K562 (cell line): ENCODE data around the gene HSD17B13. TPM values are rescaled to one million over a fixed set of nuclear protein-coding genes. Genes with fewer than 3 reads are reported as not detected.

Source experiments
- ATAC-seq: fragments of 200-7000 bp; cut with Tn5 transposase; 3 replicates; pipeline ENCODE4 v1.9.1; 2020; ENCODE audit warnings: moderate library complexity
- BruUV-seq: library from RNA; stranded (reverse); fragments of 400-500 nt; replicated peaks from 2 replicates; lab custom pipeline; 2021; lab: Mats Ljungman, UMichigan
- CTCF ChIA-PET: fragments of 300-600 bp; formaldehyde crosslinking; extraction: SDS; loops from one replicate; lab custom pipeline; 2021; ENCODE audit warnings: low intra/inter-chr PET ratio; lab: Yijun Ruan, JAX
- POLR2A ChIA-PET: fragments of 300-600, 350-650 bp; sonication (Branson Sonifier 250); formaldehyde crosslinking; extraction: SDS; loops from one replicate; lab custom pipeline; 2021; ENCODE audit warnings: antibody characterized with exemption, inconsistent platforms; lab: Yijun Ruan, JAX
- DNase-seq, 4 experiments: peaks; one replicate each; pipeline versions ENCODE4 v3.0.0 to v3.0.0-alpha.2; 2011 to 2018; ENCODE audit warnings: low spot score in 3 of 4, mixed read lengths in 3 of 4; ENCODE audit errors: extremely low read depth in 1 of 4
- FAIRE-seq: peaks from 2 replicates; lab custom pipeline; 2011; peaks lifted over from hg19 to GRCh38; lab: Jason Lieb, UNC
- H2AFZ ChIP-seq: 2 replicates; pipeline ENCODE4 v1.6.0; 2011; ENCODE audit warnings: low read depth, low read length, control low read depth, inconsistent platforms
- H3K27ac ChIP-seq: fragments of 200-600 bp; 3 replicates; pipeline ENCODE4 v1.8.0; 2011; ENCODE audit warnings: low read depth, mild to moderate bottlenecking, control low read depth, inconsistent platforms, low read length, moderate library complexity, mixed read lengths; ENCODE audit errors: extremely low read depth
- H3K27me3 ChIP-seq, 2 experiments: fragments of 300-600 bp in 1 of 2; 2 replicates in 1 of 2; 3 replicates in 1 of 2; pipeline versions ENCODE4 v1.6.0 to v1.8.0; 2011; ENCODE audit warnings: inconsistent platforms in 2 of 2, low read length in 2 of 2, mild to moderate bottlenecking in 1 of 2, mixed read lengths in 1 of 2, moderate library complexity in 1 of 2; ENCODE audit not compliant: control insufficient read depth in 2 of 2, insufficient read depth in 2 of 2
- H3K36me3 ChIP-seq: fragments of 300-600 bp; 3 replicates; pipeline ENCODE4 v1.8.0; 2011; ENCODE audit warnings: mild to moderate bottlenecking, low read length, inconsistent platforms; ENCODE audit not compliant: control insufficient read depth, insufficient read depth
- H3K4me1 ChIP-seq, 2 experiments: fragments of 200-600 bp in 1 of 2; replicated peaks in 1 of 2; 2 replicates in 1 of 2; 3 replicates in 1 of 2; pipeline versions ENCODE4 v1.5.1 to v1.8.0; 2011; ENCODE audit warnings: inconsistent platforms in 2 of 2, low read length in 2 of 2, mild to moderate bottlenecking in 1 of 2, mixed read lengths in 1 of 2, moderate library complexity in 1 of 2; ENCODE audit not compliant: control insufficient read depth in 2 of 2, insufficient read depth in 2 of 2
- H3K4me2 ChIP-seq: 2 replicates; pipeline ENCODE4 v1.6.1; 2011; ENCODE audit warnings: low read length, control low read depth, inconsistent platforms, mixed read lengths; ENCODE audit not compliant: insufficient read depth
- H3K4me3 ChIP-seq: fragments of 200-600 bp; sonication (generic), shearing (Covaris generic); 2 replicates; pipeline ENCODE4 v1.5.1; 2016; ENCODE audit warnings: control low read depth, inconsistent platforms
- H3K79me2 ChIP-seq: fragments of 200-600 bp; 3 replicates; pipeline ENCODE4 v1.8.0; 2011; ENCODE audit warnings: low read length, inconsistent platforms; ENCODE audit not compliant: control insufficient read depth, insufficient read depth
- H3K9ac ChIP-seq, 2 experiments: 2 replicates each; pipeline versions ENCODE4 v1.6.0 to v1.6.1; 2011; ENCODE audit warnings: low read depth in 2 of 2, low read length in 2 of 2, control low read depth in 1 of 2, inconsistent platforms in 1 of 2, mild to moderate bottlenecking in 1 of 2, mixed read lengths in 1 of 2; ENCODE audit not compliant: insufficient read depth in 1 of 2
- H3K9me1 ChIP-seq: one replicate; pipeline ENCODE4 v1.6.0; 2011; ENCODE audit warnings: inconsistent platforms, mild to moderate bottlenecking, low read length, moderate library complexity; ENCODE audit not compliant: control insufficient read depth, insufficient read depth
- H3K9me3 ChIP-seq: replicated peaks from 2 replicates; pipeline ENCODE4 v1.5.1; 2011; ENCODE audit warnings: low read depth, low read length, inconsistent platforms; ENCODE audit not compliant: control insufficient read depth, insufficient read depth
- H4K20me1 ChIP-seq: replicated peaks from 2 replicates; pipeline ENCODE4 v1.6.1; 2011; ENCODE audit warnings: low read length, inconsistent platforms, mixed read lengths; ENCODE audit not compliant: control insufficient read depth, insufficient read depth
- BRF1 ChIP-seq: IDR thresholded peaks from 3 replicates; pipeline ENCODE4 v1.6.1; 2011; ENCODE audit warnings: borderline replicate concordance, mild to moderate bottlenecking; ENCODE audit not compliant: insufficient read length; ENCODE audit errors: extremely low read depth
- FOSL1 ChIP-seq: fragments of 200-800 bp; sonication (Bioruptor generic); conservative IDR thresholded peaks from 2 replicates; pipeline ENCODE4 v1.6.1; 2016; ENCODE audit warnings: missing genetic modification characterization, missing compliant biosample characterization
- PHF20 ChIP-seq: fragments of 450-650 bp; IDR thresholded peaks from 2 replicates; pipeline ENCODE4 v1.6.1; 2018; ENCODE audit not compliant: partially characterized antibody
- POLR2H ChIP-seq: IDR thresholded peaks from 2 replicates; pipeline ENCODE4 v1.6.1; 2016; ENCODE audit warnings: missing genetic modification characterization, low read depth, mild to moderate bottlenecking, control low read depth, missing compliant biosample characterization, moderate library complexity
- RBM25 ChIP-seq: fragments of 200-400 bp; formaldehyde crosslinking; IDR thresholded peaks from 2 replicates; pipeline ENCODE4 v1.6.1; 2018; ENCODE audit warnings: low read length, low read depth, moderate library complexity; ENCODE audit not compliant: severe bottlenecking
- TARDBP ChIP-seq: fragments of 450-650 bp; IDR thresholded peaks from 2 replicates; pipeline ENCODE4 v1.6.1; 2016
- TCF7L2 ChIP-seq: fragments of 150-350 bp; IDR thresholded peaks from 2 replicates; pipeline ENCODE4 v1.6.1; 2016; ENCODE audit warnings: low read depth, mild to moderate bottlenecking, low read length, moderate library complexity
- ZNF316 ChIP-seq: fragments of 450-650 bp; IDR thresholded peaks from 2 replicates; pipeline ENCODE4 v1.6.1; 2016
- ZNF324 ChIP-seq: fragments of 250-450 bp; sonication (Bioruptor Pico); IDR thresholded peaks from 2 replicates; pipeline ENCODE4 v1.4.0; 2020; ENCODE audit warnings: mild to moderate bottlenecking
- ZNF41 ChIP-seq: fragments of 250-450 bp; sonication (Bioruptor Pico); conservative IDR thresholded peaks from 2 replicates; pipeline ENCODE4 v1.4.0; 2020; ENCODE audit warnings: mild to moderate bottlenecking
- WGBS: fragments of 100-300 bp; shearing (Covaris generic); methylation state at CpG from one replicate; pipeline ENCODE4 v1.1.6; 2016; ENCODE audit warnings: low coverage, mixed read lengths; ENCODE audit not compliant: insufficient coverage; ENCODE audit errors: missing lambda C conversion rate; 5-methylcytosine and 5-hydroxymethylcytosine counted together
- in situ Hi-C: fragments of 300-500 bp; cut with MboI; formaldehyde crosslinking; loops from 4 replicates; pipeline ENCODE4 v1.15.0; 2018; ENCODE audit warnings: inconsistent platforms, mixed read lengths
- intact Hi-C: fragments of 100-400 bp; cut with micrococcal nuclease; formaldehyde crosslinking; loops from 2 replicates; pipeline ENCODE4 v1.14.2; 2022
- polyA plus RNA-seq, 8 experiments: library from polyadenylated mRNA; depleted of rRNA in 4 of 8; stranded (reverse) in 5 of 8; unstranded in 3 of 8; fragments of >200 nt; fragmentation: Nextera tagmentation in 2 of 8; fragmentation: Illumina TruSeq in 1 of 8; extraction: Ambion mirVana in 2 of 8; extraction: Trizol in 1 of 8; gene quantifications; 2 replicates each; pipeline versions ENCODE4 v1.2.1 to v1.2.3, GENCODE V29; 2011 to 2014; ENCODE audit warnings: inconsistent platforms in 1 of 8, missing spikeins in 1 of 8
- total RNA-seq, 7 experiments: library from RNA; depleted of rRNA in 6 of 7; stranded (reverse); fragments of >200 nt in 6 of 7; fragmentation: Illumina TruSeq in 2 of 7; extraction: Trizol in 2 of 7; gene quantifications; 2 replicates each; pipeline versions ENCODE4 v1.2.1 to v1.2.3, GENCODE V29; 2011 to 2021; ENCODE audit warnings: low replicate concordance in 1 of 7
- TF ChIP-seq, protein P1 (sequence below): fragments of 250-450 bp; sonication (Bioruptor Pico); IDR thresholded peaks from 2 replicates; pipeline ENCODE4 v1.5.1; 2021; ENCODE audit warnings: mild to moderate bottlenecking
- TF ChIP-seq, protein P2 (sequence below): sonication (generic); formaldehyde crosslinking; IDR thresholded peaks from 2 replicates; pipeline ENCODE4 v1.8.0; 2023; ENCODE audit warnings: missing genetic modification reagents, mild to moderate bottlenecking, borderline replicate concordance
- TF ChIP-seq, protein P3 (sequence below): sonication (generic); formaldehyde crosslinking; IDR thresholded peaks from 2 replicates; pipeline ENCODE4 v1.8.0; 2022; ENCODE audit warnings: mild to moderate bottlenecking, missing genetic modification reagents
- TF ChIP-seq, protein P4 (sequence below): fragments of 450-650 bp; formaldehyde crosslinking; IDR thresholded peaks from 2 replicates; pipeline ENCODE4 v1.4.0; 2022; ENCODE audit warnings: mild to moderate bottlenecking, moderate library complexity

Gene HSD17B13
- total and polyA plus RNA-seq, 9 of the 15 experiments (the other 6 are each of a cell fraction or from before 2014, with no cell fraction given) = 0.05 to 0.36 (median 0.29) TPM

DNA sequence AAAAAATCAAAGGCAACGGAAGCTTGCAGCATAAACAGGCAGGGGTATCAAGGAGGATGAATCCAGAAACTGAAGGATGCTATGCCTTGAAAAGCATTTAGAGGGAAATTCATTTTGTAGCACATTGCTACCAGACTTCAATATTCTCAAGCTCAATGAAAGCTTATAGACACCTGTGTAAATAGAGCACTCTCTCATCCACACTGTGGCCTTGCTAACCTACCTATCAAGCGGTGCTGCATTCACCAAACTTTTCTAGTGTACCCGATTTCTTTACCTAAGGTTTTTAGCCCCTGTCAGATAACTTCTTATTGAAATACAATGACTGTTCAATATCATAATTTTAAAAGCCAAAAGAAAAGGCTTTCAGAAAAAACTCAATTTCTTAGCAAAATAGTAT, 20.2 kb upstream of the HSD17B13 start:
- CTCF ChIA-PET = no interaction called here
- no TSS peak for BruUV-seq

More for the DNA sequence above, 20.2 kb upstream of the HSD17B13 start:
- Histone ChIP-seq H3K79me2 (no peaks in the 10 kb centered on the region), H3K36me3 (peaks cover 50% of the 10 kb centered on the region), H3K27me3 (no peaks in the 10 kb centered on the region), H3K9me1 (no peaks in the 10 kb centered on the region), H3K4me1 (no peaks in the 10 kb centered on the region), H3K9me3 (no peaks in the 10 kb centered on the region; the same call in 1 of the 2 replicates), H3K4me2 (no peak overlapping the region), H3K27ac (no peak overlapping the region), H3K4me3 (no peak overlapping the region), H2AFZ (no peak overlapping the region), H3K9ac (no peak overlapping the region), H4K20me1 (no peaks in the 10 kb centered on the region)
- no peak for ATAC-seq
- FAIRE-seq = no peak
- POLR2A ChIA-PET = no interaction called here
- WGBS = 100% methylated on average over 3 of the region's 3 CpGs
- DNase-seq = no peak
- intact Hi-C loops (no loop called here), in situ Hi-C loops (no loop called here)
- TF ChIP-seq, protein P1, sequence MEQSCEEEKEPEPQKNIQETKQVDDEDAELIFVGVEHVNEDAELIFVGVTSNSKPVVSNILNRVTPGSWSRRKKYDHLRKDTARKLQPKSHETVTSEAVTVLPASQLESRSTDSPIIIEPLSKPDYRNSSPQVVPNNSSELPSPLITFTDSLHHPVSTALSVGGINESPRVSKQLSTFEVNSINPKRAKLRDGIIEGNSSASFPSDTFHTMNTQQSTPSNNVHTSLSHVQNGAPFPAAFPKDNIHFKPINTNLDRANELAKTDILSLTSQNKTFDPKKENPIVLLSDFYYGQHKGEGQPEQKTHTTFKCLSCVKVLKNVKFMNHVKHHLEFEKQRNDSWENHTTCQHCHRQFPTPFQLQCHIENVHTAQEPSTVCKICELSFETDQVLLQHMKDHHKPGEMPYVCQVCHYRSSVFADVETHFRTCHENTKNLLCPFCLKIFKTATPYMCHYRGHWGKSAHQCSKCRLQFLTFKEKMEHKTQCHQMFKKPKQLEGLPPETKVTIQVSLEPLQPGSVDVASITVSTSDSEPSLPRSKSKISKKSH (CRISPR knock-in tag) = no peak
- no peak for TF ChIP-seq TCF7L2
- TF ChIP-seq, protein P2, sequence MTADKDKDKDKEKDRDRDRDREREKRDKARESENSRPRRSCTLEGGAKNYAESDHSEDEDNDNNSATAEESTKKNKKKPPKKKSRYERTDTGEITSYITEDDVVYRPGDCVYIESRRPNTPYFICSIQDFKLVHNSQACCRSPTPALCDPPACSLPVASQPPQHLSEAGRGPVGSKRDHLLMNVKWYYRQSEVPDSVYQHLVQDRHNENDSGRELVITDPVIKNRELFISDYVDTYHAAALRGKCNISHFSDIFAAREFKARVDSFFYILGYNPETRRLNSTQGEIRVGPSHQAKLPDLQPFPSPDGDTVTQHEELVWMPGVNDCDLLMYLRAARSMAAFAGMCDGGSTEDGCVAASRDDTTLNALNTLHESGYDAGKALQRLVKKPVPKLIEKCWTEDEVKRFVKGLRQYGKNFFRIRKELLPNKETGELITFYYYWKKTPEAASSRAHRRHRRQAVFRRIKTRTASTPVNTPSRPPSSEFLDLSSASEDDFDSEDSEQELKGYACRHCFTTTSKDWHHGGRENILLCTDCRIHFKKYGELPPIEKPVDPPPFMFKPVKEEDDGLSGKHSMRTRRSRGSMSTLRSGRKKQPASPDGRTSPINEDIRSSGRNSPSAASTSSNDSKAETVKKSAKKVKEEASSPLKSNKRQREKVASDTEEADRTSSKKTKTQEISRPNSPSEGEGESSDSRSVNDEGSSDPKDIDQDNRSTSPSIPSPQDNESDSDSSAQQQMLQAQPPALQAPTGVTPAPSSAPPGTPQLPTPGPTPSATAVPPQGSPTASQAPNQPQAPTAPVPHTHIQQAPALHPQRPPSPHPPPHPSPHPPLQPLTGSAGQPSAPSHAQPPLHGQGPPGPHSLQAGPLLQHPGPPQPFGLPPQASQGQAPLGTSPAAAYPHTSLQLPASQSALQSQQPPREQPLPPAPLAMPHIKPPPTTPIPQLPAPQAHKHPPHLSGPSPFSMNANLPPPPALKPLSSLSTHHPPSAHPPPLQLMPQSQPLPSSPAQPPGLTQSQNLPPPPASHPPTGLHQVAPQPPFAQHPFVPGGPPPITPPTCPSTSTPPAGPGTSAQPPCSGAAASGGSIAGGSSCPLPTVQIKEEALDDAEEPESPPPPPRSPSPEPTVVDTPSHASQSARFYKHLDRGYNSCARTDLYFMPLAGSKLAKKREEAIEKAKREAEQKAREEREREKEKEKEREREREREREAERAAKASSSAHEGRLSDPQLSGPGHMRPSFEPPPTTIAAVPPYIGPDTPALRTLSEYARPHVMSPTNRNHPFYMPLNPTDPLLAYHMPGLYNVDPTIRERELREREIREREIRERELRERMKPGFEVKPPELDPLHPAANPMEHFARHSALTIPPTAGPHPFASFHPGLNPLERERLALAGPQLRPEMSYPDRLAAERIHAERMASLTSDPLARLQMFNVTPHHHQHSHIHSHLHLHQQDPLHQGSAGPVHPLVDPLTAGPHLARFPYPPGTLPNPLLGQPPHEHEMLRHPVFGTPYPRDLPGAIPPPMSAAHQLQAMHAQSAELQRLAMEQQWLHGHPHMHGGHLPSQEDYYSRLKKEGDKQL = no peak
- no peak for TF ChIP-seq POLR2H (tag)
- TF ChIP-seq, protein P3, sequence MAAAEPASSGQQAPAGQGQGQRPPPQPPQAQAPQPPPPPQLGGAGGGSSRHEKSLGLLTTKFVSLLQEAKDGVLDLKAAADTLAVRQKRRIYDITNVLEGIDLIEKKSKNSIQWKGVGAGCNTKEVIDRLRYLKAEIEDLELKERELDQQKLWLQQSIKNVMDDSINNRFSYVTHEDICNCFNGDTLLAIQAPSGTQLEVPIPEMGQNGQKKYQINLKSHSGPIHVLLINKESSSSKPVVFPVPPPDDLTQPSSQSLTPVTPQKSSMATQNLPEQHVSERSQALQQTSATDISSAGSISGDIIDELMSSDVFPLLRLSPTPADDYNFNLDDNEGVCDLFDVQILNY (CRISPR knock-in tag) = no peak
- no peak for TF ChIP-seq FOSL1 (tag)
- TF ChIP-seq, protein P4, sequence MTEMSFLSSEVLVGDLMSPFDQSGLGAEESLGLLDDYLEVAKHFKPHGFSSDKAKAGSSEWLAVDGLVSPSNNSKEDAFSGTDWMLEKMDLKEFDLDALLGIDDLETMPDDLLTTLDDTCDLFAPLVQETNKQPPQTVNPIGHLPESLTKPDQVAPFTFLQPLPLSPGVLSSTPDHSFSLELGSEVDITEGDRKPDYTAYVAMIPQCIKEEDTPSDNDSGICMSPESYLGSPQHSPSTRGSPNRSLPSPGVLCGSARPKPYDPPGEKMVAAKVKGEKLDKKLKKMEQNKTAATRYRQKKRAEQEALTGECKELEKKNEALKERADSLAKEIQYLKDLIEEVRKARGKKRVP (CRISPR knock-in tag) = no peak
- TF ChIP-seq ZNF41 (CRISPR knock-in tag) = no peak
- TF ChIP-seq ZNF324 (CRISPR knock-in tag) = no peak
- TF ChIP-seq TARDBP = no peak
- TF ChIP-seq RBM25 = no peak
- no peak for TF ChIP-seq ZNF316
- no peak for TF ChIP-seq PHF20
- TF ChIP-seq BRF1 = no peak
